HG03135 (cell line): ENCODE measurements around the gene NEDD4L.
A peak's percentile ranks its signal among the peaks of the same experiment; 100 is the strongest.
"Not testable (repeated sequence)": the region's sequence is repeated elsewhere in the genome, so short reads cannot be mapped to it uniquely, and the experiment has no call there.

Experiments used
- ATAC-seq: cut with Tn5 transposase; IDR thresholded peaks from one replicate; pipeline ENCODE4 v1.9.1; 2021; ENCODE audit warnings: mild to moderate bottlenecking, moderate library complexity; ENCODE audit not compliant: unreplicated experiment

NEDD4L gene

DNA sequence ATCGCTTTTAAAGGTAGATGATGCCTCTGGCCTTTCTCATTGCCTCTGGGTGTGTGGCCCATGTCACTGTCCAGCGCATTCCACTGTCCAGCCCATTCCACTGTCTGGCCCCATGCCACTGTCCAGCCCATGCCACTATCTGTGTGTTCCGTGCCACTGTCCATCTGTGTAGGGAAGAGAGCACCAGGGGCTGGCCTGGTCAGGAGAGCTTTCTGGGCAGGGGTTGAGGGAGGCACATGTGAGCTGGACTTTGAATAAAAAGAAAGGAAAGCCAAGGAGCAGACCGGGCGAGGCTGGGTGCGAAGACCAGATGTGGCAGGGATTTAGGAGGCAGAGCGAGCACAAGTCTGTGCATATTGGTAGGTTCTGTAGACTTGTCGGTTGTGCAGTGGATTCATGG lies 236.2 kb downstream of the NEDD4L start:
- no peak for ATAC-seq

DNA sequence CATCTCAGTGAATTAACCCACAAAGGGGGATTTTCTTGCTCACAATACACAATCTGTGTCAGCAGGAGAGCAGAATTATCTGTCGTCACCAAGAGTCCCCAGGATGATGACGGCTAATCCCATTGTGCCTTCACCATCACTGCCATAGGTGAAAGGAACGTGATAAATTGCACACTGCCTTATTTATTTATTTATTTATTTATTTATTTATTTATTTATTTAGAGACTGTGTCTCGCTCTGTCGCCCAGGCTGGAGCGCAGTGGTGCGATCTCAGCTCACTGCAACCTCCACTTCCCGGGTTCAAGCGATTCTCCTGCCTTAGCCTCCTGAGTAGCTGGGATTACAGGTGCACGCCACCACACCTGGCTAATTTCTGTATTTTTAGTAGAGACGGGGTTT lies 238.8 kb downstream of the NEDD4L start:
- ATAC-seq = not testable (repeated sequence)

DNA sequence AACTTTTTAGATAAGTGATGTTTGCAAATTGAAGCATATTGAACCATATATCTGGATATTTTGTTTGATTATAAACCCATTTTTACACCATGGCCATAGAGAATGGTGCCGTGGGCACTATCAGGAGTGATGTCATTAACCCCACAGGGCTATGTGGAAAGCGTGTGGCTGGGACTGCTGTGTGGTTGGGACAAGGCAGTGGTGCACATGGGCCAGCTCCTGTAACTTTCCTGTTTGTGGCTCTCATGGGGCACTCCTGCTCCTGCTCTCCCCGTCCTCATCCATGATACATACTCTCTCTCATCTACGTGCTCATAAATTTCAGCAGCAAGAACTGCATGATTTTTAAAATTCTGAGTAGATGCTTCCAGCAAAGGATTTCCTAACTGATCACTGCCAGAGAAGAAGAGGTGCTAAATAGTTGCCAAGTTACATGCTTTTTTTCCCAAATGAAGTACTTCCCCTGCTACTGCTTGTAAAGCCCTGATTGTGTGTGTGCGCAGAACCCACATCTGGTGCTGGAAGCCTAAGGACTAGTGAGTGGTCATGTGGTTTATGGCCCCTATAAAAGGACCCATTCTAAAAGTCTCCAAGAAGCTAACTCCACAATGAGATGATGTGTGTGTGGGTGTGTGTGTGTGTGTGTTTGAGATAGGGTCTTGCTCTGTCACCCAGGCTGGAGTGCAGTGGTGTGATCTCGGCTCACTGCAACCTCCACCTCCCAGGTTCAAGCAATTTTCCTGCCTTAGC lies 240.8 kb downstream of the NEDD4L start:
- ATAC-seq = no peak

DNA sequence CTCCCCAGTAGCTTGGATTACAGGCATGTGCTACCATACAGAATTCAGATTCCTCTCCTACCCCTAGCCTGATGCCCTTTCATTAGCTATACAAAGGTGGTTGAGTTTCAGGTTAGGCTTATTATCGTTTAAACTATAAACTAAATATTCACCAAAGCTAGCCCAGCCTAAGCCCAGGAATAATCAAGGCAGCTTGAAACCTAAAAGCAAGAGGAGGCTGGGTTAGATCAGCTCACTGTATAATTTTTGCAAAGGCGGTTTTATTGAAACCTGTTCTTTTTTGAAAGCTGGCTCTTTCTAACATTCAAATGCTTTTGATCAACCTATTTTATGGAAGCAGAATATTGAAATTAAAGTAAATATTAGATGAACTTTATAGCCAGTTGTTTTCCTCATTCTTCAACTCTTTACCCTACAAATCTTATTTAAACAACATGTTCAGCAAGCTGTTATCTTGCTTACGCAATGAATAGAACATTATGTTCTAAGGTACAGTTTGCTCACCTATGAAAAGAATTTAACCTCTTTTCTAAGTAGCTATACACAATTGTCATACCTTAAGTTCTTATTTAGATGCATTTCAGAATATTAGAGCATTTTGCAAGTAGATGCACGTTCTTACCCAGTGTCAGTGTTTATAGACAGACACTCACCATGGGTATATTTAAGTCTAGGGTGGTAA lies 241.6 kb downstream of the NEDD4L start:
- ATAC-seq = no peak

DNA sequence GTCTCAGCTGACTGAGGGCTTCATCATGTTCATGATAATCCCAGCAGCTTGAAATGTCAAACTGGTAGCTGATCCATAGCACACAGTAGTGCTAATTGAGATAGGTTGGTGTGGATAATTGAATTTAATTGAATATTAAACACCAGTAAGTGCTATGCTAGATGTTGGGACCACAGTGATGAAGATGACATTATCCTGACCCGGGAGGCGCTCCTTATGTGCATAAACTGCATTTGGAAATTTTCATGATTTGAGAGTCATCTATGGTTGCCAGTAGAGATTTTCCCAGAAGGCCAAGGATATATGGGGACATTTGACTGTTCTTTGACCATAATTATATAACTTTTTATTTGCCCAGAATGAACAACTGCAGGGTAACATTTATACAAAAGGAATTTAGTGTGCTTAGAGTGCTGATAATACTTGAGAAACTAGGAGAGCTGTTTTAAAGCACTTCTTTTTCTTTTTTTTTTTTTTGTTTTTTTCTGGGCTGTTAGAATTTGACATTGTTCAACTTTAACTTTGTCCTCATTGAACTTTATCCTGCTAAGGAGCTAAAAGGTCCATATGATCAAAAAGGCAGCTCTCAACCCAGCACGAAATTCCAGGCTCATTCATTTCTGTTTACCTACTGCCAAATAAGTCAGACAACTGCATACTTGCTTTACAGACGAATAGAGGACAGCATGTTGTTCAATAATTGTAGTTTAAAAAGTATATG lies 242.8 kb downstream of the NEDD4L start:
- no peak for ATAC-seq

DNA sequence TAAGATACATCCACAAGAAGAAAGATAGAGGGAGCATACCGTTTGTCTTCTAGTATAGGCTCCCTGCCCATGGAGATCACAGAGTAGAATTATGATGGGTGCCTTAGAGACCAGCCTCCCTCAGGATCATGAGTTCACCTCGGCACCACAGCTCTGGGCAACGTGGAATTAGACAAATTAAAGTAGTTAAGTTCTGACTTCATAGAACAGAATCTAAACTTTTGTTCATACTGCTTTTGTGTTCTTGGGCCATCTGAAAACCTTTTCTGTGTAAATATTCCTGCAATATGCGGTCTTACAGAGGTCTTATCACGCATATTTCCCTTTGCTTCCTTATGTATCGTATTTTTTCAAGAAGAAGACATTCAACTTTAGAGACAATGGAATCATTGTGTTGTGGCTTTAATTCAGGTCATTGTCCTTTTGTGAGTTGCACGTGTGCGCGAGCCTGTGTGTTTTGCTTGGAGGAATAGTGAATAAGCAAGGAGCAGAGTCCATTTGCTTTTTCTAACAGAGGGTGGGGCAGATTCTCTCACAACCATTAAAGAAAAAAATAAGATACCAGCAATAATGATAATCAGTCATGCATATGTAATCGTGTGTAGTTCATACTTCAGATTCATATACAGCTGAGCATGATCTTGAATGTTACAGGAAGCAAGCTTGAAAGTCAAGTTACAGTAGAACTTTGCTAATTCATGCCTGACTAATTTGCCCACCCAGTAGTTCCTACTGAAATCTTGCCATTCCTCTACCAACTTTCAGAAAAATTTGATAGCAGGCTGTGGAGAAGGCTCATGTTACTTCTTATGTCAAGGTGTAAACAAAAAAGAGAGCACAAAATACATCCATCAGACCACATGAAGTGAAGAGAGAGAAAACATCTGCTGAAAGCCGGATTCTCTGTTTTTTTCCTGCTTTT lies 243.6 kb downstream of the NEDD4L start:
- ATAC-seq = no peak

DNA sequence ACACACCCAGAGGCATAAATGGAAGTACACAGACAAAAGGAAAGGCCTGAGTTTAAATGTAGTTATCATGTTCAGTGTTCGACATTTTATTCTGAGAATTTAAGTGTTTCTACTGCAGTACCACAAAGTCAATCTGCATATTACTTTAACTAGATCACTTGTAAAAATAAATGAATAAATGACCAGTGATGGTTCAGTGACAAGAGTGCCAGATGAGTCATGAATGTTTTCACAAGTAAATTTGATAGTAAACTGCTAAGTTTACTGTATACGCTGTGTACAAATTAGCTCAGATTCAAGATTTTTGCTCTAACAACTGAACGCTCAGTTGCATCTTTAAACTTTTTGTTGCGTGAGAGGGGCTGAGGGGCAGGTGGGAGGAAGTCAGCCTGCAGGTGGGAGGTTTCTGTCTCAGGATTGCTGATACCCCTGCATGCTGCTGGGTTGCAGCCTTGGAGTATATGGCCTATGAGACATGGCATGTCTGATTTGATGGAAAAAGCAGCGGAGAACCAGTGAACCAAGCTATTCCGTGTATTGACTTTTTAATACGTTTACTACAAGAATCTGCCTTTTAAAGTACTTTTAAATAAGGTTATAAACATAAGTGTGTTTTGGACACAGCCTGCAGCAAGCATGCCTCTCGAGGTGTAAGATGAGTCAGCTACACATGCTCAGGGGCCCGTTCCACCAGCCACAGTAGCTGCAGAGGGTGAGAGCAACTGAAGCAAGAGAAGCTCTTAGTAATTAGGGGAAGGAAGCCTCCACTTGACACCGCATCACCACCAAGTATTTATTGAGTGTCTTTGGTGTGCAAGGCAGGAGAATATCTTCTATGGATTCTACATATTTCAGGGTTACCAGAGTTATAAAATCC lies 245.1 kb downstream of the NEDD4L start:
- ATAC-seq = peak; percentile 78

DNA sequence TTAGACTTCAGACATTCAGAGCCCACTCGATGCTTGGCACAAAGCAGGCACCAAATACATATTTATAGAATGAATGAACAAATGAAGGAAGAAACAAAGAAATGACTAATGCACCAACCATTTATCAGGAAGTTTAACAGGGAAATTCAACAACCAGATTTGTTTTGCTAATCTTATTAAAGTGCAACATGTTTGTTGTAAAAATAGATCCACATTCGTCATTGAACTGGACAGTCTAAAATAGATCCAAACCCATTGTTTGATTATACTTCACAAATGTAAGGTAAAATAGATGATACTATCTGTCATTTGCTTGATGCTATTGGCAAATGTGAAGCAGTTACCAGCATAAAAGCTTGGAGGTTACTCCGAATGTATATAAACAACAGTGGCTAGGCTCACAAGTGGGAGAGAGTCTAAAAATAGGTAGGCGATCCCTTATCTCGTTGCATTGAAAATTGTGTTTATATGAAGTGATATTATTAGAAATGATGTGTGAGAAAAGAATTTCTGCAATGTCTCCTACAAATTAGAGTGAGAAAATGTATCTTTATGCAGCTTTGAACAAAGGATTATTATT lies 246.2 kb downstream of the NEDD4L start:
- ATAC-seq = no peak

DNA sequence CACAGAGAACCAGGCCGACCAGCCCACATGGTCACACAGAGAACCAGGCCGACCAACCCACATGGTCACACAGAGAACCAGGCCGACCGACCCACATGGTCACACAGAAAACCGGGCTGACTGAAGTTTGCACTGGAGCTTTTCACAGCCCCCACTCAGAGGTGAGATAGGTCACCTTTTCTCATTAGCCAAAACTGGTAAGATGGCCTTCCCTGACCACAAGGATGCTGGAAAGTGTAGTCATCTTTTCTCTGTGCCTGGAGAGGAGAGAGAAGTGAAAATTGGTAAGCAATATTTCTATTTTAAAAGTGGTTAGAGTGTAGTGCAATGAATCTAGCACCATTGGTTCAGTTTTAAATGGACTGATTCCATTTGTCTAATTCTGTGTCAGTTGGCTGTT lies 247.1 kb downstream of the NEDD4L start:
- ATAC-seq = no peak

DNA sequence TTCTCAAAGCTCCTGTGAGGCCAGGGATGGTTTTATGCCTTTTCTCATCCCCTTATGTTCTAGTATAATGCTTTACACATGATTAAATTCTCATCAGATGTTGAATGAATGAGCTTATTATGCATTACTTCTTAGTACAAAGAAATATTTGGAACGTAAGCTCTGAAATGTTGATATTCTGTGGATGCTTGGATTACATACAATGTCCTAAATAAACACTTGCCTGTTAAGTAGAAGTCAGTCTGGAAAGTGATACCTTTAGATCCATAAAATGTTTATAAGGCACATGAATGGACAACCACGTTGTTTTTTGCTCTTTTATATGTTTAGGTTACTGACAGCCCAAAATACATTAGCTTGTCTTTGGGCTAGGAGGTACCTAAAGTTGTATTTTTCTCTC lies 248.6 kb downstream of the NEDD4L start:
- no peak for ATAC-seq

DNA sequence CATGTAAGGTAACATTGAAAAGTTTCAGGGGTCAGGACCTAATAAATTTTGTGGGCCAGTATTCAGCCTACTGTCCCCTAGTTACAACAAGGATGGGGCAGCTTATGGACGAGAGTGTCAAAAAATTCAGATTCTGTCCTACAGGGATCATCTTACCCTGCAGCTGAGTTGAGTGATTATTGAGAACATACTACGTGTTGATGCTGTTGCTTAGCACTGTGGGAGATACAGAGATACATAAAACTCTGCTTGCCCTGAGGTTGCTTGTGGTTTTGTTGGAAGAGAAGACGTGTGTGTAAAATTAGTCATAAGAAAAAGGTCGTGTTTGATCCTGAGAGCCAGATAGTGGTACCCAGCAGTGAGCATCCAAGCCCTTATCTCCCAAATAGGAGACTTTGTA lies 253.2 kb downstream of the NEDD4L start:
- no peak for ATAC-seq

DNA sequence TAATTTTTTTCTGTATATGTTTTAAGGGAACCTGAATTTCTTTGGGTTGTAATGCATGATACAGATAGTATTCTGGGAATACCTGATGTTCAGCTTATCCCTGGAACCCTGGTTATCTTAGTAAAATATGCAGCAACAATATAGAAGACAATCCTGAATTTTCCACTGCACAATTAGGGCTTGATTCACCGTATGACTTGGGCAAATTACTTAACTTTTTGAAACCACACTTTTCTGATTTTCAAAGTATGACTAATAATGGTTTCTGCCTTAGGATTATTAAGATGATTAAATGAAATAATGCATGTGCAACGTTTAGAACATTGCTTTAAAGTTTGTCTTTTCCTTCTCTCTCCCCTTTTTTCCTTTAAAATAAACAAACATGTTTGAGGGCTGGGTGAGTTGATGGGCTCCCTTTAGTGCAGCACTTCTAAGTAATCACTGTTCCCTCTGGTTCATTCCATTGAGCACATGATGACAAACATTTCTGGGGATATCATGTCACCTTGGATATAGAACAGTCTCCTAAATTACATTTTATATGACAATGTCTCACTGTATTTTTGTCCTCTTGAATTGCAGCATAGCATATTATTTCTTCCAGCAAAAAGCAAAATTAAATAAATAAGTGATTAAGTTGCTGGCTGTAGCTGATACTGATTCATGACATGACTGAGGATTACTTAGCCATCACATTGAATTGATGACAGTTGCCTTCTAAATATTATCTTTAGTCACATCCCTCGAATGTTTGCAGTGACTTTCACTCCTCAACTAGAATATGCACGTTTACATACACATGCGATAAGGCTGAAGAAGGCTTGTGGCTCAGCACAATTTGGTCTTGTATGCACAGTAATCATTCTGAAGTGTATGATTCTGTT lies 254.5 kb downstream of the NEDD4L start:
- ATAC-seq = no peak

DNA sequence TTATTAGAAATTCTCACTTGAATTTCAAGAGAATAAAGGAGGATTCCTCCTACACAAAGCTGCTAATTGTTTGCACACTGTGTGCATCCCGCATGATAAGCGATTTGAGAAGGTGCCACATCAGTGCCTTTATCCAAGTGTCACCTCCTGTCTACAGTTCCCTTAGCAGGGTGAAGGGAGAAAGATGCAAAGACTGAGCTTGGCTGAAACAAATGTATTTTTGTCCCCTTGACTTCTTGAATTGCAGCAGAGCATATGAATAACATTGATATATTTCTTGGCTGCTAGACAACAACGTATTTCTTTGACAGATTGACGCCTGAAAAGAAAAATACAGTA lies 255.1 kb downstream of the NEDD4L start:
- no peak for ATAC-seq

DNA sequence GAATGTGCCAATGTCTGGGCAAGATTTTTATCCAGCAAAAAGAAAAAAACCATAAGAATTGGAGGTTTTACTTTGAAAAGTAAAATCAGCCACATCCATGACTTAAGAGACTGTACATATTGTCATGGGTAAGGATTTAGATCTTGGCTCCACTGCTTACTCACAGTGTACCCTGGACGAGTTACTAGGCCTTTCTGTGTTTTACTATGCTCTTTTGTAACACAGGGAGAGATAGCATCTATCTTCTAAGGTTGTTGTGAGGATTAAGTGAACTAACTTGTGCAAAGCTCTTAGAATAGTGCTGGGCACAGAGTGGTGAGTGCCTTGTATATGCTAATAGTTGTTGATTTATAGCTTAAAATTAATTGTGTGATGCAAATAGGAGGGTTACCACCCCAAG lies 255.9 kb downstream of the NEDD4L start:
- no peak for ATAC-seq

DNA sequence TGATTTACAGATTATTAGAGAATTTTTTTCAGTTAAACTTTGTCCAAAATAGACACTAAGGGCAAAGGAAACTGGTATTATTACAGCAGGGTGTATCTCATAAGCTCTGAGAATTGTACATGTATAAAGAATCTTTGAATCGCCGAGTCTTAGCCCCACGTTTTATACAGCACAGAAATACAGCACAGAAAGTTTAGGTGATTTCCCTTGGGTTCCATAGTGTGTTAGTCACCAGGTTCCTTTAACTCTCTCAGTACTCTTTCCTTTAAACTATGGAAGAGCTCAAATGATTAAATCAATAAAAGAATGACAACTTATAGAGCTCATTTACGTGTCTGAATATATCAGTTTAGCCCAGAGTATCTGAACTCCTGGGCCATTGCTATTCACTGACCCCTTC lies 256.8 kb downstream of the NEDD4L start:
- no peak for ATAC-seq

DNA sequence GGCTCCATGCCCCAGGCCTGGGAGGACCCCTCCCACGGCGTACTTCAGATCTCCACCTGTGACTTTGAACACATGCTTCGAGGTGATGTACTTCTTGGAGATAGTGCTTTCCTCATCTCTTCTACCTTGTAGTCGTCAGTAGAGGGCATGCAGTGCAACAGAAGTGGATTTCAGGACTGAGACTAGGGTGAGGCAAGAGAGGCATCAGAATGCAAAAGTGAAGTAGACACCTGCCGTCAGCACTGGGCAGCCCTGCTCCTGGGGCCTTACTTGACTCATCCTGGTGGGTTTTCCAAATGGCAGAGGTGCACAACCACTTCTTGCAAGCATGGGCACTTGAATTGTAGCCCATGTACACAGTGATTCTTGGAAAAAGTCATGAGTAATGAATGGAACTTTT lies 258.8 kb downstream of the NEDD4L start:
- no peak for ATAC-seq

DNA sequence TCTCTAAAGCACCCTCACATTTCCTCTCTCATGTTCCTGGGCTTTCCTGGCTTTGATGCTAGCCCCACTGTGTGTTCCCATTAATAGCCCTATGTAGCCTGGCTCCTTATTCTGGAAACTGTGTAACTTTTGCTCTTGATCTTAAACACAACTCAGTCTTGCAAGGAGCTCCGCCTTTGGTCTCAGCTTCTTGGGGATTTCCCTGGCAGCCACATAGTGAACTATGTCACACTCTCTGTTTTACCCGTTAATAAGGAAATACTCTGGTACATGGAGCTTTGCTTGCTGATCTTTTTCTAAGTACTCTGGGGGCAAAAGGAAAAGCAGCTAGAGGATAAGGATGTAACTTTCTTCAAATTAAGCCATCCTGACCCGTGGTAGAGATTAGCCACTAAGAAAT lies 259.3 kb downstream of the NEDD4L start:
- ATAC-seq = no peak

DNA sequence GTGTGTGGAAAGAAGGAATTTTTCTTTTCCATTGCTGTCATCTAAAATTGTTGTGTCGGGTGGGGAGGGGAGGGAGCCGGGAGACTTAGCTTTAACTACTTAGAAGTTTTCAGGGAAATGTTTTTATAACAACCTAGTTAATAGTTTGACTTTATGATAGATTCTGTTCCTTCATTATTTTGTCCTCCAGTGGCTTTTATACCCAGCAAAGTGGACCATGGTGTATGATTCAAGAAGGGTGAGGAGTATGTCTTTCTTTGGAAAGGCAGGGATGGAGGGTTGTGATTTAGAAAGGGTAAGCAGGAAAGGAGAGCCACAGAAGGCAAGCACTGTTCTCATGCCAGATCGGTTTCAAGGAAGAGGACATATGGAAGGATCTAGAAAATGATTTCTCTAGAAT lies 261.8 kb downstream of the NEDD4L start:
- ATAC-seq = no peak

DNA sequence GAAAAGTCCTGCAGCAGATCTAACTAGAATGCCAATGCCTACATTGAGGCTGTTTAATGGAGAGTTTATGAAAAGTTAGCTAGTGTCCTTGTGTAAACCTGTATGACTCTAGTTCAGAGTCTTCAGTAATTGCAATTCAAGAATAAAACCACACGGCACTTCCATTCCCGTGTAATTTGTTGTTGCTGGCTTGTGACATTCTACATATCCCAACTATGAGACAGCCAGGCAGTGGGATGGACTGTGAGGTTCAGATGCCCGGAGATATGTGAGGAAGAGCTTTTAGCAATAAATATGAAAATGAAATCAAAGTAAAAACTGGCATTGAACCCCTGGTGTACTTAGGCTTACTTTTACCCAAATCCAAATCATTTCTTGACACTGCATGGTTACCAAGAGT lies 263.4 kb downstream of the NEDD4L start:
- no peak for ATAC-seq
